H9 (cell line): ENCODE data around the gene PRSS57. TPM values are rescaled to one million over a fixed set of nuclear protein-coding genes. Genes with fewer than 3 reads are reported as not detected.
A peak's percentile ranks its signal among the peaks of the same experiment; 100 is the strongest.

Experiments used
- DNase-seq: peaks from one replicate; pipeline ENCODE4 v3.0.0-alpha.2; 2017
- H2AFZ ChIP-seq: one replicate; pipeline ENCODE4 v1.6.1; 2013; ENCODE audit warnings: mild to moderate bottlenecking, low read length, control low read depth, moderate library complexity
- H2AK5ac ChIP-seq: 2 replicates; pipeline ENCODE4 v1.6.1; 2013; ENCODE audit warnings: low read length, control low read depth, mixed read lengths; ENCODE audit not compliant: insufficient read length
- H2BK120ac ChIP-seq: one replicate; pipeline ENCODE4 v1.6.1; 2013; ENCODE audit warnings: low read depth, mild to moderate bottlenecking, low read length, control low read depth, inconsistent platforms; ENCODE audit not compliant: poor library complexity, severe bottlenecking
- H2BK12ac ChIP-seq: 2 replicates; pipeline ENCODE4 v1.6.1; 2013; ENCODE audit warnings: low read length, control low read depth, mixed read lengths, low read depth; ENCODE audit not compliant: insufficient read length
- H2BK15ac ChIP-seq: 2 replicates; pipeline ENCODE4 v1.6.1; 2013; ENCODE audit warnings: low read depth, low read length, control low read depth
- H2BK20ac ChIP-seq: one replicate; pipeline ENCODE4 v1.6.1; 2013; ENCODE audit warnings: low read depth, mild to moderate bottlenecking, low read length, control low read depth, inconsistent platforms; ENCODE audit not compliant: poor library complexity, severe bottlenecking
- H2BK5ac ChIP-seq: 2 replicates; pipeline ENCODE4 v1.6.1; 2013; ENCODE audit warnings: low read length, control low read depth, mixed read lengths; ENCODE audit not compliant: insufficient read length
- H3K14ac ChIP-seq: 2 replicates; pipeline ENCODE4 v1.6.1; 2013; ENCODE audit warnings: low read length, control low read depth; ENCODE audit not compliant: insufficient read depth
- H3K18ac ChIP-seq: 2 replicates; pipeline ENCODE4 v1.6.1; 2013; ENCODE audit warnings: low read depth, mild to moderate bottlenecking, mixed read lengths, low read length, control low read depth; ENCODE audit not compliant: insufficient read length
- H3K23ac ChIP-seq: 2 replicates; pipeline ENCODE4 v1.6.1; 2013; ENCODE audit warnings: low read length, control low read depth, mixed read lengths, low read depth; ENCODE audit not compliant: insufficient read length
- H3K23me2 ChIP-seq: 2 replicates; pipeline ENCODE4 v1.6.1; 2013; ENCODE audit warnings: low read depth, mild to moderate bottlenecking, mixed read lengths, low read length, control low read depth; ENCODE audit not compliant: insufficient read length, poor library complexity, severe bottlenecking
- H3K27ac ChIP-seq: 2 replicates; pipeline ENCODE4 v1.5.1; 2013; ENCODE audit warnings: low read length, control low read depth, mixed read lengths, low read depth; ENCODE audit not compliant: insufficient read length
- H3K27me3 ChIP-seq: 2 replicates; pipeline ENCODE4 v1.6.1; 2013; ENCODE audit warnings: low read length, control low read depth, inconsistent platforms; ENCODE audit not compliant: insufficient read depth
- H3K4ac ChIP-seq: 2 replicates; pipeline ENCODE4 v1.6.1; 2013; ENCODE audit warnings: low read depth, mild to moderate bottlenecking, control low read depth, inconsistent platforms, low read length, moderate library complexity
- H3K4me1 ChIP-seq: 2 replicates; pipeline ENCODE4 v1.6.1; 2013; ENCODE audit warnings: low read length, control low read depth, inconsistent platforms; ENCODE audit not compliant: insufficient read depth
- H3K4me2 ChIP-seq: 2 replicates; pipeline ENCODE4 v1.6.1; 2013; ENCODE audit warnings: low read length, control low read depth, mixed read lengths; ENCODE audit not compliant: insufficient read length, insufficient read depth
- H3K56ac ChIP-seq: 2 replicates; pipeline ENCODE4 v1.6.1; 2013; ENCODE audit warnings: low read depth, mild to moderate bottlenecking, mixed read lengths, low read length, control low read depth; ENCODE audit not compliant: insufficient read length
- H3K79me1 ChIP-seq: 2 replicates; pipeline ENCODE4 v1.6.1; 2013; ENCODE audit warnings: low read depth, mild to moderate bottlenecking, moderate library complexity, low read length, control low read depth, inconsistent platforms; ENCODE audit not compliant: insufficient read depth, poor library complexity, severe bottlenecking
- H3K79me2 ChIP-seq: 2 replicates; pipeline ENCODE4 v1.6.1; 2013; ENCODE audit warnings: low read length, control low read depth, inconsistent platforms; ENCODE audit not compliant: insufficient read depth
- H3K9ac ChIP-seq: 2 replicates; pipeline ENCODE4 v1.6.1; 2013; ENCODE audit warnings: low read length, control low read depth, mixed read lengths; ENCODE audit not compliant: insufficient read length; ENCODE audit errors: extremely low read depth
- H3K9me3 ChIP-seq: one replicate; pipeline ENCODE4 v1.6.1; 2013; ENCODE audit warnings: low read depth, low read length, inconsistent platforms; ENCODE audit not compliant: control insufficient read depth
- H3T11ph ChIP-seq: one replicate; pipeline ENCODE4 v1.6.1; 2013; ENCODE audit warnings: mild to moderate bottlenecking, low read length, control low read depth, inconsistent platforms
- H4K20me1 ChIP-seq: one replicate; pipeline ENCODE4 v1.6.1; 2013; ENCODE audit not compliant: control insufficient read depth, insufficient read length, insufficient read depth
- H4K5ac ChIP-seq: 2 replicates; pipeline ENCODE4 v1.6.1; 2013; ENCODE audit warnings: low read depth, mild to moderate bottlenecking, mixed read lengths, low read length, control low read depth; ENCODE audit not compliant: insufficient read length
- H4K8ac ChIP-seq: replicated peaks from 2 replicates; pipeline ENCODE4 v1.6.1; 2013; ENCODE audit warnings: low read length, control low read depth, mixed read lengths, low read depth; ENCODE audit not compliant: insufficient read length
- H4K91ac ChIP-seq: 2 replicates; pipeline ENCODE4 v1.6.1; 2013; ENCODE audit warnings: low read depth, mild to moderate bottlenecking, moderate library complexity, mixed read lengths, low read length, control low read depth; ENCODE audit not compliant: insufficient read length
- H3K27ac Mint-ChIP-seq, 3 experiments: 2 replicates in 2 of 3; 3 replicates in 1 of 3; pipeline ENCODE4 v1.8.0; 2020 to 2021; ENCODE audit warnings: mixed read lengths in 3 of 3, mild to moderate bottlenecking in 1 of 3, moderate library complexity in 1 of 3
- H3K27me3 Mint-ChIP-seq: 2 replicates; pipeline ENCODE4 v1.8.0; 2021; ENCODE audit warnings: low read depth, mild to moderate bottlenecking, moderate library complexity, mixed read lengths
- H3K36me3 Mint-ChIP-seq, 3 experiments: 2 replicates in 2 of 3; 3 replicates in 1 of 3; pipeline ENCODE4 v1.8.0; 2020 to 2021; ENCODE audit warnings: low read depth in 3 of 3, mixed read lengths in 3 of 3; ENCODE audit not compliant: insufficient read depth in 1 of 3
- H3K4me1 Mint-ChIP-seq, 2 experiments: 2 replicates each; pipeline ENCODE4 v1.8.0; 2020; ENCODE audit warnings: mixed read lengths in 2 of 2
- H3K4me3 Mint-ChIP-seq, 2 experiments: 2 replicates in 1 of 2; 3 replicates in 1 of 2; pipeline ENCODE4 v1.8.0; 2020 to 2021; ENCODE audit warnings: mild to moderate bottlenecking in 2 of 2, mixed read lengths in 2 of 2, moderate library complexity in 1 of 2
- H3K9me3 Mint-ChIP-seq, 2 experiments: 2 replicates in 1 of 2; 3 replicates in 1 of 2; pipeline ENCODE4 v1.8.0; 2020; ENCODE audit warnings: mild to moderate bottlenecking in 2 of 2, mixed read lengths in 2 of 2, moderate library complexity in 1 of 2
- WGBS: extraction: QIAGEN DNeasy Blood & Tissue Kit; methylation state at CpG from one replicate; pipeline ENCODE4 v1.1.7; 2013; ENCODE audit warnings: missing lambda C conversion rate, low lambda C conversion rate, mixed read lengths; ENCODE audit not compliant: insufficient read length; ENCODE audit errors: extremely low coverage; 5-methylcytosine and 5-hydroxymethylcytosine counted together
- total RNA-seq: library from RNA; stranded (reverse); gene quantifications from 2 replicates; pipeline ENCODE4 v1.2.1, GENCODE V29; 2021
- TF ChIP-seq, protein P1 (sequence below): fragments of 200-600 bp; sonication (generic); conservative IDR thresholded peaks from 3 replicates; pipeline ENCODE4 v1.8.0; 2021; ENCODE audit warnings: antibody characterized with exemption, mild to moderate bottlenecking

The PRSS57 gene
- total RNA-seq, 1 experiment from 2014 or later, result not detected

DNA sequence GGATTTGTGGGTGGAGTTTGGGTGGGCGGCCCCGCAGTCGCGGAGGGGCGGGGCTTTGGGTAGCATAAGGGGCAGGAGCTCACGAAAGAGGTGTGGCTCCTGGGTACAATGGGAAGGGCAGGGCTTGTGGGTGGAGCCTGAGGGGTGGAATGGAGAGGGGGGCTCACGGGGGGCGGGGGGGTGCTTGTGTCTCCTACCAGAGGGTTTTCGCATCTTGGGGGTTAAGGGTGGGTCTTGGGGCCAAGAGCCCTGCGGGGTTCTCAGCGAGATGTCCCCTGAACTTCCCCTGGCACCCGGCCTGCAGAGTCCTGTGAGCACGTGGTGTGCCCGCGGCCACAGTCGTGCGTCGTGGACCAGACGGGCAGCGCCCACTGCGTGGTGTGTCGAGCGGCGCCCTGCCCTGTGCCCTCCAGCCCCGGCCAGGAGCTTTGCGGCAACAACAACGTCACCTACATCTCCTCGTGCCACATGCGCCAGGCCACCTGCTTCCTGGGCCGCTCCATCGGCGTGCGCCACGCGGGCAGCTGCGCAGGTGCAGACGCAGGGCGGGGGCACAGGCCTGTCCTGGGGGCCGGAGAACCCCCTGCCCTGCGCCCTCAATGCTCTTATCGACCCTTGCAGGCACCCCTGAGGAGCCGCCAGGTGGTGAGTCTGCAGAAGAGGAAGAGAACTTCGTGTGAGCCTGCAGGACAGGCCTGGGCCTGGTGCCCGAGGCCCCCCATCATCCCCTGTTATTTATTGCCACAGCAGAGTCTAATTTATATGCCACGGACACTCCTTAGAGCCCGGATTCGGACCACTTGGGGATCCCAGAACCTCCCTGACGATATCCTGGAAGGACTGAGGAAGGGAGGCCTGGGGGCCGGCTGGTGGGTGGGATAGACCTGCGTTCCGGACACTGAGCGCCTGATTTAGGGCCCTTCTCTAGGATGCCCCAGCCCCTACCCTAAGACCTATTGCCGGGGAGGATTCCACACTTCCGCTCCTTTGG lies 13.9 kb downstream of the PRSS57 start:
- peaks cover 5% of the 10 kb centered on the region for H3K23me2 ChIP-seq
- Mint-ChIP-seq H3K27ac (no peak overlapping the region), H3K36me3 (no peaks in the 10 kb centered on the region), H3K4me1 (0 out of 4 replicates have a peak, but pooled peaks cover 0 to 4% of the 10 kb centered on the region in 2 experiments), H3K4me3 (peak overlapping the region; percentile 86 to 92), H3K27me3 (peaks cover 20% of the 10 kb centered on the region), H3K9me3 (no peaks in the 10 kb centered on the region)
- H4K91ac ChIP-seq, result no peak overlapping the region
- no peak overlapping the region for H2BK15ac ChIP-seq
- no peak overlapping the region for H2BK20ac ChIP-seq
- H4K8ac ChIP-seq, result no peak overlapping the region
- no peaks in the 10 kb centered on the region for H3K9me3 ChIP-seq
- WGBS, result no CpG with 5 or more reads among the region's 54 CpGs
- no peaks in the 10 kb centered on the region for H3K4me1 ChIP-seq
- H3K4ac ChIP-seq, result no peak overlapping the region
- H3K56ac ChIP-seq, result no peak overlapping the region
- no peak overlapping the region for H2BK5ac ChIP-seq
- H2BK120ac ChIP-seq, result no peak overlapping the region
- no peak overlapping the region for H2AK5ac ChIP-seq
- no peak overlapping the region for H3K23ac ChIP-seq
- H2AFZ ChIP-seq, result no peak overlapping the region
- no peaks in the 10 kb centered on the region; the same call in 1 of the 2 replicates for H3K27me3 ChIP-seq
- H3K14ac ChIP-seq, result no peak overlapping the region
- peak overlapping the region; percentile 32 for H3K4me2 ChIP-seq
- no peak overlapping the region for H3K18ac ChIP-seq
- no peak overlapping the region for H4K5ac ChIP-seq
- no peaks in the 10 kb centered on the region for H3K79me2 ChIP-seq
- no peak overlapping the region for H3K9ac ChIP-seq
- H3K79me1 ChIP-seq, result no peaks in the 10 kb centered on the region
- H3T11ph ChIP-seq, result no peak overlapping the region
- TF ChIP-seq, protein P1, sequence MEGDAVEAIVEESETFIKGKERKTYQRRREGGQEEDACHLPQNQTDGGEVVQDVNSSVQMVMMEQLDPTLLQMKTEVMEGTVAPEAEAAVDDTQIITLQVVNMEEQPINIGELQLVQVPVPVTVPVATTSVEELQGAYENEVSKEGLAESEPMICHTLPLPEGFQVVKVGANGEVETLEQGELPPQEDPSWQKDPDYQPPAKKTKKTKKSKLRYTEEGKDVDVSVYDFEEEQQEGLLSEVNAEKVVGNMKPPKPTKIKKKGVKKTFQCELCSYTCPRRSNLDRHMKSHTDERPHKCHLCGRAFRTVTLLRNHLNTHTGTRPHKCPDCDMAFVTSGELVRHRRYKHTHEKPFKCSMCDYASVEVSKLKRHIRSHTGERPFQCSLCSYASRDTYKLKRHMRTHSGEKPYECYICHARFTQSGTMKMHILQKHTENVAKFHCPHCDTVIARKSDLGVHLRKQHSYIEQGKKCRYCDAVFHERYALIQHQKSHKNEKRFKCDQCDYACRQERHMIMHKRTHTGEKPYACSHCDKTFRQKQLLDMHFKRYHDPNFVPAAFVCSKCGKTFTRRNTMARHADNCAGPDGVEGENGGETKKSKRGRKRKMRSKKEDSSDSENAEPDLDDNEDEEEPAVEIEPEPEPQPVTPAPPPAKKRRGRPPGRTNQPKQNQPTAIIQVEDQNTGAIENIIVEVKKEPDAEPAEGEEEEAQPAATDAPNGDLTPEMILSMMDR, result no peak
- H3K27ac ChIP-seq, result no peak overlapping the region
- H4K20me1 ChIP-seq, result no peaks in the 10 kb centered on the region
- H2BK12ac ChIP-seq, result no peak overlapping the region
- no peak for DNase-seq
